HG02973 (cell line): ENCODE data around the gene PNPLA8.
"Not testable (repeated sequence)": the region's sequence is repeated elsewhere in the genome, so short reads cannot be mapped to it uniquely, and the experiment has no call there.

Experiments
- ATAC-seq: cut with Tn5 transposase; IDR thresholded peaks from one replicate; pipeline ENCODE4 v1.9.1; 2021; ENCODE audit warnings: moderate library complexity; ENCODE audit not compliant: unreplicated experiment

Gene PNPLA8, protein sequence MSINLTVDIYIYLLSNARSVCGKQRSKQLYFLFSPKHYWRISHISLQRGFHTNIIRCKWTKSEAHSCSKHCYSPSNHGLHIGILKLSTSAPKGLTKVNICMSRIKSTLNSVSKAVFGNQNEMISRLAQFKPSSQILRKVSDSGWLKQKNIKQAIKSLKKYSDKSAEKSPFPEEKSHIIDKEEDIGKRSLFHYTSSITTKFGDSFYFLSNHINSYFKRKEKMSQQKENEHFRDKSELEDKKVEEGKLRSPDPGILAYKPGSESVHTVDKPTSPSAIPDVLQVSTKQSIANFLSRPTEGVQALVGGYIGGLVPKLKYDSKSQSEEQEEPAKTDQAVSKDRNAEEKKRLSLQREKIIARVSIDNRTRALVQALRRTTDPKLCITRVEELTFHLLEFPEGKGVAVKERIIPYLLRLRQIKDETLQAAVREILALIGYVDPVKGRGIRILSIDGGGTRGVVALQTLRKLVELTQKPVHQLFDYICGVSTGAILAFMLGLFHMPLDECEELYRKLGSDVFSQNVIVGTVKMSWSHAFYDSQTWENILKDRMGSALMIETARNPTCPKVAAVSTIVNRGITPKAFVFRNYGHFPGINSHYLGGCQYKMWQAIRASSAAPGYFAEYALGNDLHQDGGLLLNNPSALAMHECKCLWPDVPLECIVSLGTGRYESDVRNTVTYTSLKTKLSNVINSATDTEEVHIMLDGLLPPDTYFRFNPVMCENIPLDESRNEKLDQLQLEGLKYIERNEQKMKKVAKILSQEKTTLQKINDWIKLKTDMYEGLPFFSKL

DNA sequence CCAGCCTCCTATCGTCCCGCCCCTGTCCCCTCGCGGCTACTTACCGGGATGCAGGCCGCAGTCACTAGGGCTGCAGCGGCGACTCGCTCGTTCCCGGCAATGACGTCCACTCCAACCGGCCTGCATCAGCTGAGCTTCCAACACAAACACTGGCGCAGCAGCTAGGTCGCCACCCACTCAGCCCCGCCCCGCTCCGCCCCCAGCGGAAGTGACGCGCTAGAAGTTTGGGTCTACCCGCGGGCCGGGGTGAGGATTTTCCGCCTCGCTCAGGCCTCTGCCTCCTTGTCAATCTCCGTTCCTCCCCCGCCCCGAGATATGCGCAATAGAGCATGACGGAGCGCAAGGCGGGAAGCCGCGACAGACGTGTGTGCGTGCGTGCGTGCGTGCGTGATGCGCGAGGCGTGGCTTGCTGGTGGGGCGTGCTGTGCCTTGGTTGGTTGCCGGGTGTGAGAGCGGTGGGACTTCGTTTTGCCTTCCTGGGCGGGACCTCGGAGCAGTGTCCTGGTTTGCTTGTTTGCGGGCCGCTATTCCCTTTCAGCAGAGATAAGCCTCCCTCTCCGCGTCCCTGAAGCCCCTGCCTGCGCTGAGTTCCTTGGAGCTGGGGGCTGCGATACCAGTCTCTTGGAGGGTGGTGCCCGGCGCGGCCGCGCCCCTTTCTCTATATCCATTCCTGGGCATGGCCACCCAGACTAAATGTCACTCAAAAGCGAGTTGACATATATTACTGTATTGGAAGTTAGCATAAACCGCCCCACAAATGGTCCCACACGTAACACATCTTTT is at the start of gene PNPLA8:
TSS of gene PNPLA8 (minus strand) at position 151 of the 783 bp plus-strand sequence. CDS start 10,644 bp downstream, outside the sequence.
- peak; percentile 93 for ATAC-seq

DNA sequence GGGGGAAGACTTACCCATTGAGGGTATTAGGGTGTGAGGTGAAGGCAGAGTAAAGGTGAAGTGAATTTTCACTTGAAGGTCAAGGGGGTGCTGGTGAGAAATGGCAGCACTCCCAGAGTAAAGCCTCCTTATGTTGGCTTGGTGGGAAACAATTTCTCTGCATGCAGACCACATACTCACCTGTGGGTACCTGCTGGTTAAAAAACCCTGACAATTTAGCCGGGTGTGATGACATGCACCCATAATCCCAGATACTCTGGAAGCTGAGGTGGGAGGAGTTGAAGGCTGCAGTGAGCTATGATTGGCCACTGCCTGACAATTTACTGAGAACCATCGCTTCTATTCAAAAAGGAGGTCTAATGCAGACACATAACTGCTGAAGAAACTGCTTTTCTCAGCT is 49.2 kb upstream of the PNPLA8 start:
- no peak for ATAC-seq

DNA sequence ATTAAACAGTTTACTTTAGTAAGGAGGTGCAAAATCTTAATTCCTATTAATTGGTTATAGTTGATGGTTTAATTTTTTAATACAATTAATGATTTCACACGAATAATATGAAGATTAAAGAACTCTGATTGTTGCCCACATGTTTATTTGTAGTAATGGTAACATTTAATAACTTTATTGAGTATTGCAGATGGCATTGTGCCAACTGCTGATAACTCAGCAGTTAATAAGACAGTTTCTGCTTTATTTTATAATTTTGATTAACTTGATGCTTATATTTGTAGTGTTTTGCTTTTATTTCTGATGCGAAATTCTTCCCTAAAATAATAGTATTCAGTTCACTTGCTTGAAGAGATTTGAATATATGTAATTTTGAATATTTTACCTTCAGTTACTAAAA is 46.5 kb upstream of the PNPLA8 start:
- no peak for ATAC-seq

DNA sequence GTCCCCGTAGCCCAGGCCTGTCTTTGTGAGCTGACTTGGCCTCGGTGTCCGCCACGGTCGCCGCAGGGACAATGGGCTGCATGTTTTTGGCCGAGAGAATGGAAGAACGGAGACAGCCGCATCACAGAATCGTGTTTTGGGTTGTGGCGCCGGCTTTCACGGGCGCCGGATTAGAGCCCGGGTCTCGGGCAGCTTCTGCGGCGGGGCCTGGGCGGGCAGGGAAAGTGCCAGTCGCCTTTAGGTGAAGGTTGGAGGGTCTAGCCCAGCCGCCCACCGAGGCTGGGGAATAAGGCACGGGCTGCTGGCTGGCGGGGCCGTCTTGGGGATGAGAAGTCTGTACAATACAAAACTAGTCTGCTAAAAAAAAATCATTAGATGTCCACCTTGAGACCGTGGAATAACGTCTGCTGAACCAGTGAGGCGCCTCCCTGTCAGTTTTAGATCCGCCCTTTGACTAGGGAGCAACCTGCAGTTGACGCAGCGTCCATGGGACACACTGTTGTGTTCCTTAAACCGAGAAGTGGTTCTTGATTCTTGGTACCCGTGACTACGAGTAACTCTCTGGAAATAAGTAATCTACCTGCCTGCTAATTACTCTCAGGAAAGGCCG is 44.3 kb upstream of the PNPLA8 start:
- peak; percentile 26 for ATAC-seq

DNA sequence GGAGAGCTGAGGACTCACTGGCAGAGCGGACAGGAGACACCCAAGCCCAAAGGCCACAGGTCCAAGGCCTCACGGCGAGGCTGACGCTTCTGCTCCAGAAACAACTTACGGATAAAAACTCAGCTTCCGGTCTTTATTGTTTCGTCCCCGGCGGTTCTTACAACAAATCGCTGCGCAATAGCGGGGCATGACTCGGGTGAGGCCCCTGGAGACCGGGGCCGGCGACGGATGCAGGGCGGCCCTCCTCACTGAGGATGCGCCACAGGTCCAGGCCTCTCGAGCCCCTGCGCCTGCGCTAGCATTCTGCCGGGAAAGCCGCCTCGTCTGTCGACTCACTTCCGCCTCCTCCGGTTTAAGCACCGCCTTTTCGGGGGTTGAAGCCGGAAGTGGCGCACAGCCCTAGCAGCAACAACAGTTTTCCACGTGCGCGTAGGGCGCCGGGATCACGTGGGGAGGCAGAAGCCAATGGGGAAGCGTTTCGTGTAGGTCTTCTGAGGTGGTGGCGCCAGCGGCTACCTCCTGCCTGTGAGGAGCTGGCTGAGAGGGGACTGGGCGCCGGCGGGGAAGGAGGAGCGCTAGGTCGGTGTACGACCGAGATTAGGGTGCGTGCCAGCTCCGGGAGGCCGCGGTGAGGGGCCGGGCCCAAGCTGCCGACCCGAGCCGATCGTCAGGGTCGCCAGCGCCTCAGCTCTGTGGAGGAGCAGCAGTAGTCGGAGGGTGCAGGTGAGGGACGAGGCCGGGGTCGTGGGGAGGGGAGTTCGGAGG is 43.6 kb upstream of the PNPLA8 start, which contains the start of the genes DNAJB9 and THAP5:
TSS of gene DNAJB9 (plus strand) at position 494 of the 765 bp plus-strand sequence. CDS start 1,853 bp downstream, outside the sequence.
TSS of gene THAP5 (minus strand) at position 326 of the 765 bp plus-strand sequence. CDS start at position 189, 137 bp downstream.
- ATAC-seq = peak; percentile 95

DNA sequence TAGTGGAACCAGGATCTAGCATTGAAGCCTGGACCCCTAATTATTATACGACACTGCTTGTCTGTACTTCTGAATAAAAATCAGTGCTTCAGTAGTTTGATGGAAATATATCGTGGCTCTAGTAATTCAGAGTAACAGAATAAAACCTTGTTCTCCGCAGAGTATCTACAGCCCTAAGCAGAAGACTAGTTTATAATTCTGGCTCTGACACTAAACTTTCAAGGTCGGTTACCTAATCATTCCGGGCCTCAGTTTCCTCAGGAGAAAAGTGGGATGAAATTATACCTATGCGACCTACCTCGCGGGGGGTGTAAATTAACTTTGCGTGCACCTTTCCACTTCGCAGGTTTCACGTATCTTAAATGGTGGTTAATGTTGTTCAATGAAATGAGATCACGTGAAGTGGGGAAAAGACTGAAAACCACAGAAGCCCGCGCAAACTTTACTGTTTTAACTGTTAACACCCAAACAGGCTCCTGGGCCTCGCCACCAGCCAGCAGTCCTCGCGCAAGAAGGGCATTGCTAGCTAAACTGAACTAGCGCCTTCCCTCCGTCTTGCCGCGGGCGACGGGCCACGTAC is 43.0 kb upstream of the PNPLA8 start:
- no peak for ATAC-seq

DNA sequence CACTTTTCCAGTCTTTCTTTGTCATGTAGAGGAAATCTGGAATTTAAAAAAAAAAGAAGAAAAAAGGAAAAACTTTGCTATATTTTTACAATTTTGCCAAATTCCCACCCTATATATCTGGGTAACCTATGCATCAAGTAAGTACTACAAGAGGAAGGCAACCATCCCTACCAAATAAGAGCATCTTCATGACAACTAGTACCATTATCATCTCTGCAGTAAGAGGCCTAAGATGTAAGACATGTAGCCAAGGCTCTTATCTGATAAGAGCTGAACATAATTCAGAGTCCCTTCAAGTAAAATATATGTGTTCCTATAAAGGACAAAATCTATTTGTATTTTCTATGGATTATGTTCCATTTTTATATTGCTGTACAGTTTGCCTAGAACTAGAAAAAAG is 40.1 kb upstream of the PNPLA8 start:
- ATAC-seq = no peak

DNA sequence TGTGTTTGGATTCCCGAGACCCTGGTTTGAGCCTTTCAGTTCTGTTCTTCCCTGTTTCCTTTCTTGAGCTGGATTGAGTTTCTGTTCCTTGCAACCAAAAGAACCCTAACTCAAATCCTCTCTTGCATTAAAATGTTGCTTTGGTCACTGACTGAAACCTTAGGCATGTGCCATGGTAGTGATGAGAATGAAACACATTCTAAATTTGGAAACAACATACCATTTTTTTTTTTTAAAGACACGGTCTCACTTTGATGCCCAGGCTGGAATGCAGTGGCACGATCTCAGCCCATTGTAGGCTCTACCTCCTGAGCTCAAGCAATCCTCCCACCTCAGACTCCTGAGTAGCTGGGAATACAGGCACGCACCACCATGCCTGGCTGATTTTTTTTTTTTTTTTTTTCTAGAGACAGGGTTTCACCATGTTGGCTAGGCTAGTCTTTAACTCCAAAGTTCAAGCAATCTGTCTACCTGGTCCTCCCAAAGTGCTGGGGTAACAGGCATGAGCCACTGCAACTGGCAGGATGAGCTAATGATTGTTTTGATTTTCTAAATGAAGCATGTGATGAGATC is 35.2 kb upstream of the PNPLA8 start:
- no peak for ATAC-seq

DNA sequence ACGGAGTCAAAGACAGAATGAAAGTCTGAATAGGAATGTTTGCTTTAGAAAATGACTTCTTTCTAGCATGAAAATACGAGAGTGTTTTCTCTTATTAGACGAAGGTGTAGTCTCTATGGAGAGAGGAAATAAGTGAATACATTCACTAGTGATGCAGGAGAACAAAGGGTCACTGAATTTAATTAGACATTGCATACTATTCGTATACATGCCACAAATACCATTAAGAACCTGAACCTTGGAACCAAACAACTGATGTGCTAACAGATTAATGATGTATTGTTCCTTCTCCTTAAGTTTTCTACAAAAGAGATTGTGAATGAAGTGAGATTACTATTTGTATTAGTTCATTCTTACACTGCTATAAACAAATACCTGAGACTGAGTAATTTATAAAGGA is 33.3 kb upstream of the PNPLA8 start:
- ATAC-seq = no peak

DNA sequence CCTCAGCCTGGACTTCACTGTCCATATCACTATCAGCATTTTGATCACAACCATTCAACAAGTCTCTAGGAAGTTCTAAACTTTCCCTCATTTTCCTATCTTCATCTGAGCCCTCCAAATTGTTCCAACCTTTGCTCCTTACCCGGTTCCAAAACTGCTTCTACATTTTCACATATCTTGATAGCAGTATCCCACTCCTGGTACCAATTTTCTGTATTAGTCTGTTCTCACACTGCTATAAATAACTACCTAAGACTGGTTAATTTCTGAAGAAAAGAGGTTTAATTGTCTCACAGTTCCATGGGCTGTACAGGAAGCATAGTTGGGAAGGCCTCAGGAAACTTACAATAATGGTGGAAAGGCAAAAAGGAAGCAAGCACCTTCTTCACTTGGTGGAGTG is 31.7 kb upstream of the PNPLA8 start:
- no peak for ATAC-seq

DNA sequence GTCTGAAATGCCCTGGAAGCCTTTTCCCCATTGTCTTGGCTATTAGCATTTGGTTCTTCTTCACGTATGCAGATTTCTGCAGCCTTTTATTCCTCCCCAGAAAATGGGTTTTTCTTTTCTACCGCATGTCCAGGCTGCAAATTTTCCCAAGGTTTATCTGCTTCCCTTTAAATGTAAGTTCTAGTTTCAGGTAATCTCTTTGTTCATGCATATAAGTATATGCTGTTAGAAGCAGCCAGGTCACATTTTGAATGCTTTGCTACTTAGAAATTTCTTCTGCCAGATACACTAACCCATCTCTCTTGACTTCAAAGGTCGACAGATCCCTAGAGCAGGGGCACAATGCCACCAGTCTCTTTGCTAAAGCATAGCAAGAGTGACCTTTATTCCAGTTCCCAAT is 31.3 kb upstream of the PNPLA8 start:
- ATAC-seq = no peak

DNA sequence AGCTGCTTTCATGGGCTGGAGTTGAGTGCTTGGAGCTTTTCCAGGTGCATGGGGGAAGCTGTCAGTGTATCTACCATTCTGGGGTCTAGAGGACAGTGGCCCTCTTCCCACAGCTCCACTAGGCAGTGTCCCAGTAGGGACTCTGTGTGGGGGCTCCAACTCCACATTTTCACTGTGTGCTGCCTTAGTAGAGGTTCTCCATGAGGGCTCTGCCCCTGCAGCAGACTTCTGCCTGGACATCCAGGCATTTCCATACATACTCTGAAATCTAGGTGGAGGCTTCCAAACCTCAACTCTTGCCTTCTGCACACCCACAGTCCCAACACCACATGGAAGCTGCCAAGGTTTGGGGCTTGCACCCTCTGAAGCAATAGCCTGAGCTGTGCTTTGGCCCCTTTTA is 30.7 kb upstream of the PNPLA8 start:
- ATAC-seq = not testable (repeated sequence)

DNA sequence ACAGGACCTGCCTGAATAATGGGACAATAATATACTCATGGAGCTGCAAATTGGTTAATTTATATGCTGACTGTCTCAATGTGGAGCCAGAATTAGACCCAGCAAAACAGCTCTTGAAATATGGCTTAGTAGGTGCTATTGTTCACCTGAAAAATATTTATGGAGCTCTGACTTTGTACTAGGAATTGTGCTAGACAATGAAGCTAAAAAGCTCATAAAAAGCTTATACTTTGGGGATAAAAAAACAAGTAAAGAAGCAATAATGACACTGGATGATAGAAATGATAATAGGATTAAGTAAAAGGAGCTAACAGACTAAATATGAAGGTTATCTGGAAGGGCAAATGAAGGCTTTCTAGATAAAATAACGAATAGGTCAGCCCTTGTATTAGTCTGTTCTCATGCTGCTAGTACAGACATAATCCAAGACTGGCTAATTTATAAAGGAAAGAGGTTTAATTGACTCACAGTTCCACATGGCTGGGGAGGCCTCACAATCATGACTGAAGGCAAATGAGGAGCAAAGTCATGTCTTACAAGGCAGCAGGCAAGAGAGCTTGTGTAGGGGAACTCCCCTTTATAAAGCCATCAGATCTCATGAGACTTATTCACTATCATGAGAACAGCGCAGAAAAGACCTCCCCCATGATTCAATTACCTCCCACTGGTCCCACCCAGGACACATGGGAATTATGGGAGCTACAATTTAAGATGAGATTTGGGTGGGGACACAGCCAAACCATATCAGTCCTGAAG is 22.4 kb upstream of the PNPLA8 start:
- ATAC-seq = not testable (repeated sequence)

DNA sequence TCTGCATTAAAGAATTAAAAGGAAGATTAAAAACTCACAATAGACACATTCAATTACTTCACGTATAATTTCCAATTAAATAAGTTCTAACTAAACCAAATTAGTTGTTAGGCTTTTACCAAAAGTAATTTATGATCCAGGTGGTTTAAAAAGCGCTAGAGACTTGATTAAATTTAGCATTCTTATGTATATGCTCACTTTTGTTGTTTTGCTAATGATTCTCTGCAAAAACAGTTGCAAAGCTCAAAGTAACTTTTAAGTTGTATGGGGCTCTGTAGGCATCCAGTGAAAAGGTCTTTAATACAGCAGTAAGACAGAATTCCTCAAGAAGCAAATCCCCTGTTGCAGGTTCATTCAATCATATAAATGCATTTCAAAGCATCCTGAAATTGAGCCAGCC is 15.5 kb upstream of the PNPLA8 start:
- no peak for ATAC-seq

DNA sequence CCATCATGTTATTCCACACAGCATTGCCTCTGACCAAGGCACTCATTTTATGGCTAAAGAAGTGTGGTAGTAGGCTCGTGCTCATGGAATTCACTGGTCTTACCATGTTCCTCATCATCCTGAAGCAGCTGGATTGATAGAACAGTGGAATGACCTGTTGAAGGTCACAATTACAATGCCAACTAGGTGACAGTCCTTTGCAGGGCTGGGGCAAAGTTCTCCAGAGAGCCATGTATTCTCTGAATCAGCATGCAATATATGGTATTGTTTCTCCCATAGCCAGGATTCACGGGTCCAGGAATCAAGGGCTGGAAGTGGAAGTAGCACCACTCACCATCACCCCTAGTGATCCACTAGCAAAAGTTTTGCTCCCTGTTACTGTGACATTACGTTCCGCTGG is 12.8 kb upstream of the PNPLA8 start:
- not testable (repeated sequence) for ATAC-seq

DNA sequence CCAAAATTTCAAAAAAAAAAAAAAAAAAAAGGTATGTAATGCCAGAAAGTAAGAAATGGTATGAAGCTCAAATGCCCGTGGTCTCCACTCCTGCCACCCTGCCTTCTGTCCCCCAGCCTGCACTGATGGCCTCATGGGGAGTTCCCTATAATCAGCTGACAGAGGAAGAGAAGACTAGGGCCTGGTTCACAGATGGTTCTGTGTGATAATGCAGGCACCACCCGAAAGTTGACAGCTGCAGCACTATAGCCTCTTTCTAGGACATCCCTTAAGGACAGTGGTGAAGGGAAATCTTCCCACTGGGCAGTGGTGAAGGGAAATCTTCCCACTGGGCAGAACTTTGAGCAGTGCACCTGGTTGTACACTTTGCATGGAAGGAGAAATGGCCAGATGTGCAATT is 12.3 kb upstream of the PNPLA8 start:
- not testable (repeated sequence) for ATAC-seq

DNA sequence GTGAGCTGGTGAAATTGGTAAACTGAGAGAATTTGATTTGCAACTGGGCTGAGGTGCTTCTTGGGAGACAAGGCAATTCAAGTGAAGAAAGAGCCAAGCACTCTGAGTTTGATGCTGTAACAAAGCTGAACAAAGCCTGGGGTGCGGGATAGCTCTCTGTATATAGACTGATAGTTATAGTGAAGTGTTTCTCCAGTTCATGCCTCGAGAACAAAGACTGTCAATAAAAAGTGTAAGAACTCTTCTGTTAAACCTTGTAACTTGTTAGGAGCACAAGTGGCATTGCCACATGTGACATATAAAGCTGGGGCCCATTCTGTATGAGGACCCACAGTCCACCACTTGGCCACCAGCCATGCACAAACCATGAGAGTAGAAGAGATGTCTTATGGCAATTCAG is 11.3 kb upstream of the PNPLA8 start:
- ATAC-seq = no peak

DNA sequence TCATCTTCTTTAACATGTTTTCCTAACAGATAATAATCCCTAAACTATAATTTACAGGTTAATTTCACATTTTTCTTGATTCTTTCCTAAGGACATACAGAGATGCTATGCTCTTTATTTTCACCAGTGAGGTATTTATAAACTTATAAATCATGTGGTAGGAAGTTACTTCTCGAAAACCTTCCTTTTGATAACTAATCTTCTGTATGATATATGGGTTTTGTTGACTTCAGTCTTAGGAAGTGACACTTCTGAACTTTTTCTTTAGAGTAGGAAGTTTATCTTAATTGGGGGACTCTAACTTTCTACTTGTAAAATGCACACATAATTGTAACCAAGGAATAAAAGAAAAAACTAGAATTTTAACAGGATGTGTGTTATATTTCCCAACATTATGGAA is 9.8 kb upstream of the PNPLA8 start:
- ATAC-seq = no peak

DNA sequence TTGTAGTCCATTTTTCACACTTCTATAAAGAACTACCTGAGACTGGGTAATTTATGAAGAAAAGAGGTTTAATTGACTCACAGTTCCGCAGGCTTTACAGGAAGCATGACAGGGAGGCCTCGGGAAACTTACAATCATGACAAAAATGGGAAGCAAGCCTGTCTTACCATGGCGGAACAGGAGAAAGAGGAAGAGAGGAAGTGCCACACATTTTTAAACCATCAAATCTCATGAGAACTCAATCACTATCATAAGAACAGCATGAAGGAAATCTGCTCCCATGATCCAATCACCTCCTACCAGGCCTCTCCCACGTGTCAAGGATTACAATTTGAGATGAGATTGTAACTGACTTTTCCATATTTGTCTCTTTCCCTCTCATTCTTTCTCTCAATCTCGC is 9.3 kb upstream of the PNPLA8 start:
- ATAC-seq = no peak
